Hematopoietic multipotent progenitor cell treated with erythropoietin and hydrocortisone succinate and interleukin-3 and kit ligand, for 15 days (in vitro differentiated cells): Measurements from ENCODE around the gene ATAD2B.
A peak's percentile ranks its signal among the peaks of the same experiment; 100 is the strongest.

Experiments used
- DNase-seq: peaks from one replicate; pipeline ENCODE4 v3.0.0-alpha.2; 2015; ENCODE audit warnings: low spot score

The ATAD2B gene

GRCh38 chr2:23912054-23912453, 14.9 kb downstream of the ATAD2B start:
- DNase-seq = no peak

GRCh38 chr2:23905155-23905554, 21.8 kb downstream of the ATAD2B start:
- DNase-seq = no peak

GRCh38 chr2:23904692-23905091, 22.2 kb downstream of the ATAD2B start:
- DNase-seq = no peak

- no peak for DNase-seq
Observed at GRCh38 chr2:23904215-23904614, 22.7 kb downstream of the ATAD2B start.

GRCh38 chr2:23903034-23903433, 23.9 kb downstream of the ATAD2B start:
- no peak for DNase-seq

GRCh38 chr2:23901966-23902846, 24.7 kb downstream of the ATAD2B start:
- DNase-seq = no peak

- DNase-seq = no peak
Observed at GRCh38 chr2:23900541-23901322, 26.2 kb downstream of the ATAD2B start.

GRCh38 chr2:23900133-23900532, 26.8 kb downstream of the ATAD2B start:
- no peak for DNase-seq

- no peak for DNase-seq
Observed at GRCh38 chr2:23871206-23871605, 55.7 kb downstream of the ATAD2B start.

- no peak for DNase-seq
Observed at GRCh38 chr2:23867449-23867848, 59.5 kb downstream of the ATAD2B start.

- no peak for DNase-seq
Observed at GRCh38 chr2:23862716-23863426, 64.1 kb downstream of the ATAD2B start.

GRCh38 chr2:23861952-23862351, 65.0 kb downstream of the ATAD2B start:
- no peak for DNase-seq

GRCh38 chr2:23859983-23860382, 66.9 kb downstream of the ATAD2B start:
- DNase-seq = no peak

- no peak for DNase-seq
Observed at GRCh38 chr2:23859234-23859633, 67.7 kb downstream of the ATAD2B start.

- DNase-seq = no peak
Observed at GRCh38 chr2:23850564-23851256, 76.2 kb downstream of the ATAD2B start.

GRCh38 chr2:23844905-23845304, 82.0 kb downstream of the ATAD2B start:
- DNase-seq = no peak

GRCh38 chr2:23843051-23843976, 83.6 kb downstream of the ATAD2B start:
- DNase-seq = no peak

GRCh38 chr2:23839919-23840578, 86.9 kb downstream of the ATAD2B start:
- peak; percentile 46 for DNase-seq

GRCh38 chr2:23838996-23839395, 87.9 kb downstream of the ATAD2B start:
- no peak for DNase-seq

- DNase-seq = no peak
Observed at GRCh38 chr2:23838581-23838980, 88.3 kb downstream of the ATAD2B start.
